ENCODE data around the gene LRRC4B.
A peak's percentile ranks its signal among the peaks of the same experiment; 100 is the strongest.

The LRRC4B gene

GRCh38 chr19:50607874-50608785 lies 39.9 kb upstream of the LRRC4B start (continued):
- TF ChIP-seq REST (tag by site-specific recombination; IDR thresholded peaks at IDR 0.05), result no peak
- no peak for TF ChIP-seq KLF17 (tag by site-specific recombination; IDR thresholded peaks at IDR 0.05)
- TF ChIP-seq, protein P1, sequence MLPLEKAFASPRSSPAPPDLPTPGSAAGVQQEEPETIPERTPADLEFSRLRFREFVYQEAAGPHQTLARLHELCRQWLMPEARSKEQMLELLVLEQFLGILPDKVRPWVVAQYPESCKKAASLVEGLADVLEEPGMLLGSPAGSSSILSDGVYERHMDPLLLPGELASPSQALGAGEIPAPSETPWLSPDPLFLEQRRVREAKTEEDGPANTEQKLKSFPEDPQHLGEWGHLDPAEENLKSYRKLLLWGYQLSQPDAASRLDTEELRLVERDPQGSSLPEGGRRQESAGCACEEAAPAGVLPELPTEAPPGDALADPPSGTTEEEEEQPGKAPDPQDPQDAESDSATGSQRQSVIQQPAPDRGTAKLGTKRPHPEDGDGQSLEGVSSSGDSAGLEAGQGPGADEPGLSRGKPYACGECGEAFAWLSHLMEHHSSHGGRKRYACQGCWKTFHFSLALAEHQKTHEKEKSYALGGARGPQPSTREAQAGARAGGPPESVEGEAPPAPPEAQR (tag by site-specific recombination; IDR thresholded peaks at IDR 0.05), result 0 out of 2 replicates have a peak, but pooled peaks have one; percentile 21
- 0 out of 2 replicates have a peak, but pooled peaks have one; percentile 34 for TF ChIP-seq ZNF2 (tag by site-specific recombination; IDR thresholded peaks at IDR 0.05)
- peak; percentile 49 for TF ChIP-seq PRDM10 (tag by site-specific recombination; IDR thresholded peaks at IDR 0.05)
- no peak for TF ChIP-seq TRIM28 (IDR thresholded peaks at IDR 0.05; ENCODE audit: borderline replicate concordance, low read length)
- TF ChIP-seq ZBTB11 (tag by site-specific recombination; conservative IDR thresholded peaks at IDR 0.05; ENCODE audit: low read depth), result no peak
- TF ChIP-seq CTCF (tag by site-specific recombination; IDR thresholded peaks at IDR 0.05), result peak; percentile 83
- TF ChIP-seq ZFP3 (tag by site-specific recombination; IDR thresholded peaks at IDR 0.05; ENCODE audit: low read depth), result no peak
- TF ChIP-seq, protein P2, sequence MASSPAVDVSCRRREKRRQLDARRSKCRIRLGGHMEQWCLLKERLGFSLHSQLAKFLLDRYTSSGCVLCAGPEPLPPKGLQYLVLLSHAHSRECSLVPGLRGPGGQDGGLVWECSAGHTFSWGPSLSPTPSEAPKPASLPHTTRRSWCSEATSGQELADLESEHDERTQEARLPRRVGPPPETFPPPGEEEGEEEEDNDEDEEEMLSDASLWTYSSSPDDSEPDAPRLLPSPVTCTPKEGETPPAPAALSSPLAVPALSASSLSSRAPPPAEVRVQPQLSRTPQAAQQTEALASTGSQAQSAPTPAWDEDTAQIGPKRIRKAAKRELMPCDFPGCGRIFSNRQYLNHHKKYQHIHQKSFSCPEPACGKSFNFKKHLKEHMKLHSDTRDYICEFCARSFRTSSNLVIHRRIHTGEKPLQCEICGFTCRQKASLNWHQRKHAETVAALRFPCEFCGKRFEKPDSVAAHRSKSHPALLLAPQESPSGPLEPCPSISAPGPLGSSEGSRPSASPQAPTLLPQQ (tag by site-specific recombination; IDR thresholded peaks at IDR 0.05), result 0 out of 2 replicates have a peak, but pooled peaks have one; percentile 28
- peak; percentile 31; the same call in 1 of the 2 replicates for TF ChIP-seq ZNF654 (tag by site-specific recombination; IDR thresholded peaks at IDR 0.05; ENCODE audit: low read depth)
- no peak for TF ChIP-seq FEZF1 (tag by site-specific recombination; IDR thresholded peaks at IDR 0.05)
- 0 out of 2 replicates have a peak, but pooled peaks have one; percentile 20 for TF ChIP-seq ZNF24 (tag by site-specific recombination; IDR thresholded peaks at IDR 0.05)
- no peak for TF ChIP-seq ZBTB8A (tag by site-specific recombination; IDR thresholded peaks at IDR 0.05)
- peak; percentile 28; the same call in 1 of the 2 replicates for TF ChIP-seq GLIS1 (tag by site-specific recombination; IDR thresholded peaks at IDR 0.05)
